Progenitor cell of endocrine pancreas (in vitro differentiated cells): Measurements from ENCODE around the gene MACROD2. TPM values are rescaled to one million over a fixed set of nuclear protein-coding genes. Genes with fewer than 3 reads are reported as not detected.

Source experiments
- DNase-seq: peaks from one replicate; pipeline ENCODE4 v3.0.0; 2021; ENCODE audit warnings: low spot score; ENCODE audit not compliant: unreplicated experiment
- H3K27ac Mint-ChIP-seq: 2 replicates; pipeline ENCODE4 v1.8.0; 2021; ENCODE audit warnings: mild to moderate bottlenecking, moderate library complexity, mixed read lengths
- H3K27me3 Mint-ChIP-seq: 2 replicates; pipeline ENCODE4 v1.8.0; 2021; ENCODE audit warnings: mixed read lengths
- H3K36me3 Mint-ChIP-seq: 2 replicates; pipeline ENCODE4 v1.8.0; 2022; ENCODE audit warnings: mixed read lengths; ENCODE audit not compliant: insufficient read depth
- H3K4me1 Mint-ChIP-seq: 2 replicates; pipeline ENCODE4 v1.8.0; 2021; ENCODE audit warnings: low read depth, mixed read lengths
- H3K4me3 Mint-ChIP-seq: 2 replicates; pipeline ENCODE4 v1.8.0; 2021; ENCODE audit warnings: low read depth, mild to moderate bottlenecking, moderate library complexity, mixed read lengths
- H3K9me3 Mint-ChIP-seq: 2 replicates; pipeline ENCODE4 v1.8.0; 2021; ENCODE audit warnings: low read depth, mixed read lengths
- long read RNA-seq: library from polyadenylated mRNA; unstranded; transcript quantifications from one replicate; pipeline ENCODE4 v2.0.0, GENCODE V29; 2020
- total RNA-seq: library from RNA; stranded (reverse); gene quantifications from 2 replicates; pipeline ENCODE4 v1.2.1, GENCODE V29; 2021
- TF ChIP-seq, protein P1 (sequence below): fragments of 200-600 bp; sonication (generic); IDR thresholded peaks from one replicate; pipeline ENCODE4 v1.5.0; 2021; ENCODE audit warnings: antibody characterized with exemption, mild to moderate bottlenecking; ENCODE audit not compliant: unreplicated experiment

The MACROD2 gene
- total RNA-seq, result 6.4 and 7.6 TPM in 2 replicates
- long read RNA-seq, partial matches to known transcripts, result 0 of 8 reads
- long read RNA-seq, other reads (novel, unspliced or antisense), result 8 of 8 reads

DNA sequence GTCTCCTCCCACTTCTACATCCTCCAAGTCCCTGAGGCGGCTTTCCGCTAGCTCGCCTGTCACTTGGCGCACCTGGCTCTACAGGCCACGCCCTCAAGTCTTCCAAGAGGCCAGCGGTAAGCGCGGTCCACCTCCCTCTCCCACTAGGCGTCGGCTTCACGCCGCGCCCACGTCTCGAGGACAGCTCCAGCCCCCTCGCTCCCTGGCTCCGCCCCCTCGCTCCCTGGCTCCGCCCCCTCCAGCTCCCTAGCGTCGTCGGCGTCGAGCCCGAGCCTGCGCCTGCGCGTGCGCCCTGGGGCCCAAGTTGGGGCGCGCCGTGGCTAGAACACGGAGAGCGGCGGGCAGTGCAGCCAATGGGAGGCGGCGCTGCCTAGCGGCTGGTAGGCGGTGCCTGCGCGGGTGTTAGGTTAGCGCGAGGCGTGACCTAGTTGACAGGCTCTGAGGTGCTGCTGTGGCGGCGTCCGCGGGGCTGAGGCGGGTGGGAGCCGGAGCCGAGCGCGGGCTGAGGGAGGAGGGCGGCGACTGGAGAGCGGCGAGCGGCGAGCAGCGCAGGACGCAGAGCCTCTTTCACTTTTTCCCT lies at the start of gene MACROD2:
Gene MACROD2 (plus strand): TSS at position 431 of the 580 bp plus-strand sequence.
- TF ChIP-seq, protein P1, sequence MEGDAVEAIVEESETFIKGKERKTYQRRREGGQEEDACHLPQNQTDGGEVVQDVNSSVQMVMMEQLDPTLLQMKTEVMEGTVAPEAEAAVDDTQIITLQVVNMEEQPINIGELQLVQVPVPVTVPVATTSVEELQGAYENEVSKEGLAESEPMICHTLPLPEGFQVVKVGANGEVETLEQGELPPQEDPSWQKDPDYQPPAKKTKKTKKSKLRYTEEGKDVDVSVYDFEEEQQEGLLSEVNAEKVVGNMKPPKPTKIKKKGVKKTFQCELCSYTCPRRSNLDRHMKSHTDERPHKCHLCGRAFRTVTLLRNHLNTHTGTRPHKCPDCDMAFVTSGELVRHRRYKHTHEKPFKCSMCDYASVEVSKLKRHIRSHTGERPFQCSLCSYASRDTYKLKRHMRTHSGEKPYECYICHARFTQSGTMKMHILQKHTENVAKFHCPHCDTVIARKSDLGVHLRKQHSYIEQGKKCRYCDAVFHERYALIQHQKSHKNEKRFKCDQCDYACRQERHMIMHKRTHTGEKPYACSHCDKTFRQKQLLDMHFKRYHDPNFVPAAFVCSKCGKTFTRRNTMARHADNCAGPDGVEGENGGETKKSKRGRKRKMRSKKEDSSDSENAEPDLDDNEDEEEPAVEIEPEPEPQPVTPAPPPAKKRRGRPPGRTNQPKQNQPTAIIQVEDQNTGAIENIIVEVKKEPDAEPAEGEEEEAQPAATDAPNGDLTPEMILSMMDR, result peak; percentile 18
- peak within 1 kb of the TSS; percentile 92 for H3K27ac Mint-ChIP-seq
- peak within 1 kb of the TSS; percentile 93 for H3K4me3 Mint-ChIP-seq
- DNase-seq, result peak; percentile 99
- H3K4me1 Mint-ChIP-seq, result peaks cover 8% of the 10 kb centered on the region
- H3K9me3 Mint-ChIP-seq, result peaks cover 12% of the 10 kb centered on the region
- peaks cover 11% of the 10 kb centered on the region for H3K27me3 Mint-ChIP-seq
- H3K36me3 Mint-ChIP-seq, result no peaks in the 10 kb centered on the region

DNA sequence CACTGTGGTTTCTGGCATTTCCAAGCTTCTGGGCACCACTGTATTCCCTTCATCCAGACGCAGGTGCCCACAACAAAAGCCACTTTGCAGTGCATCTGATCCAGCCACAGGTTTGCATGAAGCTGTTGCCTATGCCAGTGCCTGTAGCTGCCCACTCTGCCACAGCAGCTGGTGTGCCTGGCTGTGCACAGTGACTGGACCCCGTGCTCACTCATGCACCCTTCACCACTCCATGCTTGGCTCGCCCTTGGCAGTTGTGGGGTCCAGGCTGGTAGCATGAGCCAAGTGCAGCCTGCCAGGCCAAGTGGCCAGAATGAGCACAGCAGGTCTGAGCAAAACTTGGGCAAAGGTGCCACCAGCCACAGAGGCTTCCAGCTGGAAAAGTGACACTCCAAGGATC lies 47.6 kb upstream of the MACROD2 start:
- H3K4me1 Mint-ChIP-seq, result no peaks in the 10 kb centered on the region
- no peak for DNase-seq
- no peak overlapping the region for H3K27ac Mint-ChIP-seq
- no peak overlapping the region for H3K4me3 Mint-ChIP-seq
- no peaks in the 10 kb centered on the region for H3K9me3 Mint-ChIP-seq
- TF ChIP-seq, protein P1, result no peak
- H3K36me3 Mint-ChIP-seq, result no peaks in the 10 kb centered on the region
- H3K27me3 Mint-ChIP-seq, result peaks cover 4% of the 10 kb centered on the region

DNA sequence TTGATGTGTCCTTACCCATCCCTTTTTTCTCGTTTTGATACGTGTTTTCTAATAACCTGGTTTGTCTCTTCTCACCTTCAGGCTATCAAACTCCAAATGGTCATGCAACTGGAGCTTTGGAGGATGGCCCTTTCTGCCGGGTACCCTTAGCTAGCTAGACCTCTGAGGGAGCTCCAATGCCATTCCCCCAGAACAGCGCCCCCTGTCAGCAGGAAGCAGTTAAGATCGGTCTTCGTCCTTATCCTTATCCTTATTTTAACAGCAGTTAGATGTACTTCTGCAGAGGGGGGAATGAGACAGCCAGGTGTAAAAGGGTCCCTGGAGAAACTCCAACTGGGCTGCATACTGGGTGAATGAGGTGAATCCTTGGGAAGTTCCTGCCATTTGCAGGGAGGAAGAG lies 42.1 kb upstream of the MACROD2 start:
- Mint-ChIP-seq H3K4me3 (no peak overlapping the region), H3K9me3 (no peaks in the 10 kb centered on the region), H3K36me3 (no peaks in the 10 kb centered on the region), H3K27me3 (no peaks in the 10 kb centered on the region), H3K27ac (no peak overlapping the region), H3K4me1 (no peaks in the 10 kb centered on the region)
- TF ChIP-seq, protein P1, result peak; percentile 19
- DNase-seq, result no peak

DNA sequence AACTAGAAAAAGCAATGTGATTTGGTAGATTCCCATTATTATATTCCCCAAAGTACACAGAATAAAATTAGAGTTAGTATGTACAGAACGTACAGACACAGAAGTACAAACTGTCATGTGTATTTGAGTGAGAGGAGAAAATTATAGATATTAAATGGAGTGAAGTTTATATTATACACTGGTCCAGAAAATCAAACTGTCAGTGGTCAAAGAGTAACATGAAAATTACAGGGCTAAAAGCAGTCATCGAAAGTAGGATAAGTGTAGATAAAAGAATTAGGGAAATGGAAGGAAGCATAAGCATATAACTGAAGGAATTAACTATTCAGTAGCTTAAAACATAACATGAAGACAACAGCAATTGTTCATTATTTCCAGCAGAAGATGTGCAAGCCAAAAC lies 35.2 kb upstream of the MACROD2 start:
- TF ChIP-seq, protein P1, result no peak
- Mint-ChIP-seq H3K9me3 (no peaks in the 10 kb centered on the region), H3K27me3 (no peaks in the 10 kb centered on the region)

DNA sequence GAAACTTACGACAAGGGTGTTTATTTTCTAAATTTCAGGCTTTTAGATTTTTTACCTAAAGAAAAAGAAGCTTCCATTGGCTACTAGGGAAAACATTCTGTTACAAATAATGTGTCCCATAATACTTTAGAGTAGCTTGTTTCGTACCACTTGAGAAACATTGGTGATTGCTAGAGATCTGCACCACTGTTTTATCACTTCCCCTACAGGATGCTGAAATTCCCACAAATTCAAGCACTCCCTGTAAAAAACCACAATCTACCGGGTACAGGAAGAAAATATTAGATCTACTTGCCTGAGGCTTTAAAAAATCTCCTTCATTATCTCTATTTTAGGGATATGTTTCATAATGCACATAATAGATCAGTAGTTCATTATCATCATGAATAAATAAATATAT lies 34.8 kb upstream of the MACROD2 start:
- Mint-ChIP-seq H3K4me3 (no peak overlapping the region), H3K27me3 (no peaks in the 10 kb centered on the region), H3K36me3 (no peaks in the 10 kb centered on the region), H3K27ac (no peak overlapping the region), H3K4me1 (no peaks in the 10 kb centered on the region), H3K9me3 (no peaks in the 10 kb centered on the region)
- no peak for DNase-seq
- TF ChIP-seq, protein P1, result no peak

More for the DNA sequence above, 35.2 kb upstream of the MACROD2 start:
- Mint-ChIP-seq H3K4me1 (no peaks in the 10 kb centered on the region), H3K4me3 (no peak overlapping the region), H3K36me3 (no peaks in the 10 kb centered on the region), H3K27ac (no peak overlapping the region)
- DNase-seq, result no peak
